Measurements from ENCODE around the gene SIPA1L2.

SIPA1L2 gene

DNA sequence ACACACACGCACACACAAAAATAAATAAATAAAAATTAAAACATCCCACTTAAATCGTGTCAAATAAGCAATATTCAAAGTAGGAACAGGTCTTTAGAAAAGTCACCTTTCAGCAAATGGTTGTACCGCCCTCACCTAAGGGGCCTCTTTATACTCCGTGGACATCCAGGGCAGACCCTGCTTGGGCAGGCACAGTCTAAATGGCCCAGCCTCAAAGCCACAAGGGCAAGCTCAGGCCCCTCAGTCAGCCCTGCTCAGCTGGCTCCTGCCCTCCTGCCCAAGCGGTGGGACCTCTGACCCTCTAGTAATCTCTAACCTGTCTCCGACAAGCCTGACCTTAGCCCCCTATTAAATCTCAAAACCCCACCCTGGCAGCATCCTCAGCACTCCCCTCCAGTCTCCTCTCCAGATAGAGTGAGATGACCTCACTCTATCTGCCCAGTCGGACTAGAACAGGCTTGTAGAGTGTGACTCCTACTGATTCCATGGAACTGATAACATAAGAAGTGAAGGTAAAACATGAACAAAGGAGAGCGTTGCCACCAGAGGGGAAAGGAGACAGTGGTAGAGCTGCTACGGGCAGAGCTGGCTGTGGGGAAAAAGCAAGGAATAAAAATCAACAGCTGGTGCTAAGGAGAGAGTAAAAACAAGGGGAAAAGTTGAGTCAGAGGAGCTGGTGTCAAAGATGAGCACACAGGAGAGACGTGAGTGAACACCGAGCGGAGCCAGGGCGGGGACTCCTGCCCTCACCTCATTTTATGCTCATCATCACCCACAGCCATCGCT, 36.0 kb downstream of the SIPA1L2 start:
- TF ChIP-seq, protein P1, sequence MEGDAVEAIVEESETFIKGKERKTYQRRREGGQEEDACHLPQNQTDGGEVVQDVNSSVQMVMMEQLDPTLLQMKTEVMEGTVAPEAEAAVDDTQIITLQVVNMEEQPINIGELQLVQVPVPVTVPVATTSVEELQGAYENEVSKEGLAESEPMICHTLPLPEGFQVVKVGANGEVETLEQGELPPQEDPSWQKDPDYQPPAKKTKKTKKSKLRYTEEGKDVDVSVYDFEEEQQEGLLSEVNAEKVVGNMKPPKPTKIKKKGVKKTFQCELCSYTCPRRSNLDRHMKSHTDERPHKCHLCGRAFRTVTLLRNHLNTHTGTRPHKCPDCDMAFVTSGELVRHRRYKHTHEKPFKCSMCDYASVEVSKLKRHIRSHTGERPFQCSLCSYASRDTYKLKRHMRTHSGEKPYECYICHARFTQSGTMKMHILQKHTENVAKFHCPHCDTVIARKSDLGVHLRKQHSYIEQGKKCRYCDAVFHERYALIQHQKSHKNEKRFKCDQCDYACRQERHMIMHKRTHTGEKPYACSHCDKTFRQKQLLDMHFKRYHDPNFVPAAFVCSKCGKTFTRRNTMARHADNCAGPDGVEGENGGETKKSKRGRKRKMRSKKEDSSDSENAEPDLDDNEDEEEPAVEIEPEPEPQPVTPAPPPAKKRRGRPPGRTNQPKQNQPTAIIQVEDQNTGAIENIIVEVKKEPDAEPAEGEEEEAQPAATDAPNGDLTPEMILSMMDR (IDR thresholded peaks at IDR 0.05; ENCODE audit: low read depth, low read length): no peak
- in situ Hi-C loops (cut with HindIII; ENCODE audit: low sequenced_read_pairs): no loop called here
- no peak overlapping the region for H3K4me3 ChIP-seq (ENCODE audit: low read depth, low read length)

DNA sequence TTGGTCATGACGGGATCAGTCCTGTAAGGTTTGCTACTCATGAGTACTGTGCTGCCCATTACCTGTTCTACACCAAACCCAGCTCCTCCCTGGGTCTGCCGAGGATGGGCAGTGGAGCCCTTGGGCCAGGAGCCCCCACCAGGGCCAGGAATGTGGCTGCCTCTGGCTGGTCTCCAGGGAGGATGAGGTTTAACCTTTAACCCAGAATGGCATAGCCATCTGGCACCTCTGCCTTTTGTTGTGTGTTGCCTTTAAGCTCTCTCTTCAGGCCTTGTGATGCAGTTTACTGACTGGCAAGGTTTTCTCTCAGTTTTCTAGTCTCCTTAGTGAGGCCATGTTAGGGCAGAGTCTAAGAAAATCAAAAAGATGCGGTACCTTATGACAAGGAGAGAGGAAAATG, 38.6 kb downstream of the SIPA1L2 start:
- H3K4me3 ChIP-seq (ENCODE audit: low read depth, low read length): no peak overlapping the region
- in situ Hi-C loops (cut with HindIII; ENCODE audit: low sequenced_read_pairs): no loop called here
- TF ChIP-seq, protein P1 (IDR thresholded peaks at IDR 0.05; ENCODE audit: low read depth, low read length): no peak
- DNase-seq (ENCODE audit: low read depth, low spot score): no peak

More for the DNA sequence above, 36.0 kb downstream of the SIPA1L2 start:
- DNase-seq (ENCODE audit: low read depth, low spot score): no peak

DNA sequence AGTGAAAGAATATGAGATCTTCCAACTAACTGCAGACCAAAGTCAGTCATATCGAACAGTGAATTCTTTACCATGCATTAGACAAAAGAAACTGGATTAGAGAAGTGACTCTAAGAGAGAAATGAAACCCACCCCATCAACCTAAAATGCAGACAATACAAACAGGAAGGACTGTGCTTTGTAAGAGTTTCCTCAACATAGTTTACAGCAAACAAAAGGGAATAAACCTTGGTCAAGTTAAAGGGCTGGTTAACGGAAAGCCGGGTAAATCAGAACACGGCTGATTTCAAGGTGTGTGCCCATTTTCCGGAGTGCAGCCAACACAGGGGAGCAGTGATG, 39.2 kb downstream of the SIPA1L2 start:
- no peak for DNase-seq (ENCODE audit: low read depth, low spot score)
- in situ Hi-C loops (cut with HindIII; ENCODE audit: low sequenced_read_pairs): no loop called here
- no peak overlapping the region for H3K4me3 ChIP-seq (ENCODE audit: low read depth, low read length)
- TF ChIP-seq, protein P1 (IDR thresholded peaks at IDR 0.05; ENCODE audit: low read depth, low read length): no peak

DNA sequence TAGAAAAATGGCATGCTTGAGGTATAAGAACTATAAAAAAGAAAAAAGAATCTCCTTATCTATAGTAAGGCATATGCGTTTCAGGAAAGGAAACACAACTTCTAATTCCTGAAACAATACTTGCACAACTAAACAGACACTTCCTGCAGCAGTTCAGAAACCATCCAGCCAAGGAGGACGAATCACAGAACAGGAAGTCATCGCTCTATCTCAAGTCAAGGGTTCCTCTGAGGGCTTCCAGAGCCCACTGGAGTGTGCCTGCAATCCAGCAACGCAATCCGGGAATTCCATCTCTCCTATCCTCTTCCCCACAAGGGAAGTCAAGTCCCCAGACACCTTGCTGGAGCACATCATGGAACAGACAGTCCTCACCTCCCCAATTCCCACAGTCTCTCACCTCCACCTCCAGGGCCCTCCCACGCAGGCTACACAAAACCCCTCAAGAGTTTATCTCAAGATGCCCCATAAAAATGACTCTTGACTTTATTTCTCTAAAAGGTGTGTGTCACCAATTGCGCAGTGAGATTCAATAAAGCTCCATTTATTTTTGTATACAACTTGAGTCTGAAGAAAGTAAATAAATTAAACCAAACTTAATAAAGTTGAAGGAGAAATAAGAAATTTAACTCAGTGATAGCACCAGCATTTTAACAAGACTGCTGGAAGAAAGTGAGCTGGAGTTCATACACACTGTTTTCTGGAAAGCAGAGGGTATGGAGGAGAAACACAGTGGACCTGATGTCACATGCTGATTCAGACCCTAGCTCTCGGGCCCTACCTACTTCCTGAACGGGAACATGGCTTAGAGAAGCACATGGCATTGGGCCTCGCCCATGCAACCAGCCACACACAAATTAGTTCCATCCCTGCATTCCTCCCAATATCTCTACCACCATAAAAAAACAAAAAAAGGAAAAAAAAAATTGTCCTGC, 39.9 kb downstream of the SIPA1L2 start:
- in situ Hi-C loops (cut with HindIII; ENCODE audit: low sequenced_read_pairs): no loop called here
- TF ChIP-seq, protein P1 (IDR thresholded peaks at IDR 0.05; ENCODE audit: low read depth, low read length): no peak
- no peak overlapping the region for H3K4me3 ChIP-seq (ENCODE audit: low read depth, low read length)
- no peak for DNase-seq (ENCODE audit: low read depth, low spot score)

DNA sequence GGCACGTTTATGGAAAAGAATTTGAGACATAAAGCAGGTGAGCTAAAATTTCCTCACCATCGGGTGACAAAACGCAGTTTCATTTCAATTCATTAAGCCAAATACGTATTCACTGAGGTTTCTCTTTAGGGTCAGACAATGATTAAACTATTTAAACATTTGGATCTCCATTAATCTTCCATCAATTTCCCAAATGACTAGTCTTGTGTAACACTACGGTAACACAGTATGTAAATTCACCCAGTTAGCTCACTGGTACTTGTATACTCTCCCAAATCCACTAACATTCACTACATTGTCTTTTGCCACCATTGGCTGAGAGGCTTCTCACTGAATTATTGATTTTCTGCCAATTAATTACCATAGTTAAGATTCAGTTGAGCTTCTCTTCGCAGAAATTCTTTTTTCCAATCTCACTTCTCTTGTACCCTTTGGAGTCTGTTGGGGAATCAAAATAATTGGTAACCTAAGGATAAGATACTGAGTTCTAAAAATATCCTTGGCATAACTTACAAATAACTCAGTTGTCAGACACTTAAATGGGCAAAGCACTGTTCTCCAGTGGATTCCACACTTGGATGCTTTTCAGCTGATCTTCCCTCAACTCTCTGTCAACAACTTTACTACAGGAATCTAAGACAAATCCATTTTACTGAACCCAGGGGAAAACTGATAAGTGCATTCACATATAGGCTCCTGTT, 40.7 kb downstream of the SIPA1L2 start:
- in situ Hi-C loops (cut with HindIII; ENCODE audit: low sequenced_read_pairs): no loop called here
- TF ChIP-seq, protein P1 (IDR thresholded peaks at IDR 0.05; ENCODE audit: low read depth, low read length): no peak
- H3K4me3 ChIP-seq (ENCODE audit: low read depth, low read length): no peak overlapping the region
- DNase-seq (ENCODE audit: low read depth, low spot score): no peak

Measured in astrocyte of the spinal cord (primary cell).